NOMO-1 treated with dmso at 0.1 percent for 144 hours (cell line): ENCODE data around the gene GRID1.

Source experiments
- DNase-seq: peaks from one replicate; lab custom pipeline; 2025; ENCODE audit not compliant: unreplicated experiment; lab: John Stamatoyannopoulos, UW

The GRID1 gene

DNA sequence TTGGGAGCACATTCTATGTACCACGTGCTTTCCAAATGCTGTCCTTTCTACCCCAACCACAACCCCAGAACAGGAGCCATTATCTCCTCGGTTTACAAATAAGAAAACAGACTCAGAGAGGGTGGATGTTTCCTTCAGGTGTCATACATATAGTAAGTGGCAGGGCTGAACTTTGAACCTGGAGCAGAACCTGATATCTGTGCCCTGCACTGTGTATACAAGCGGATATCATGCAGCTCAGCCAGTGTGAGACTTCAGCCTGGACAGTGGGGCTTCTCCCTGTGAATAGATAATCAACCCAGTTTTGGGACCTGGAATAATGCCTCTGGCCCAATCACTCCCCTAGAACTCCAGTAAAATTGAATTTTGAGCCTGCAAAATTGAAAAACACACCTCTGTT lies 341.1 kb downstream of the GRID1 start:
- no peak for DNase-seq

DNA sequence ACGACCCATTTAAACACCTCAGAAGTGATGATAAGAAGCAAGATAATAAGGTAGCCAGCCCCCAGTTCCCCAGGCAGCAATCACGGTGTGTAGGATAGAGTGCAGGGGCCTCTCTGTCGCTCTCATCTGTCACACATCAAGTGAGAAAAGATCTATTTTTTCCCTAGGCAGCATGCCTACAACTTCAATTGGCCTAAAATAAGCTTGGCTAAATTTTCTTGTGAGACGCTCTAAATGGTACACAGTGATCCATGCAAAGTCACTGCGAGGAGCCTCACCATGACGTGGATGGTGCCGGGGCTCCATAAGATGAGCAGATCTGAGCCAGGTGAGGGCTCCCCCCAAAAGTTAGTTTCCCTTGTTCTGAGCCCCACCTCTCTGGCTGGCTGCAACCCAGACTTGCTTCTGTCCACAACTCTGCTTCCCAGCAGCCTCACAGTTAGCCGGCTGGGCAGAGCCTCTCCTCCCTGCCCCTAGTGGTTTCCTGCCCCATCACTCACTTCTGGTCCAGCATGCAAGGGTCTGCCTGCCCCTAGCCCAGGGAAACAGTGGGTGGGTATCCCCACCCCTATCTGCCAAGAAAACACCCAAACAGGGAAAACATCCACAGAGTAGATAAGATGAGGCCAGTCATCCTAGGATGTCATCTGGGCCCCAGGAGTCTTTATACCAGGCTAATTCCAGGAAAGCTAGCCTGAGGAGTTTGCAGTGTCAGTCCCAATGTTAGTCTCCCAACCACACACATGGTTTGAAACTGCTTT lies 342.1 kb downstream of the GRID1 start:
- DNase-seq = no peak

- DNase-seq = no peak
These were observed 342.7 kb downstream of the GRID1 start for GRCh38 chr10:86023931-86024280.

DNA sequence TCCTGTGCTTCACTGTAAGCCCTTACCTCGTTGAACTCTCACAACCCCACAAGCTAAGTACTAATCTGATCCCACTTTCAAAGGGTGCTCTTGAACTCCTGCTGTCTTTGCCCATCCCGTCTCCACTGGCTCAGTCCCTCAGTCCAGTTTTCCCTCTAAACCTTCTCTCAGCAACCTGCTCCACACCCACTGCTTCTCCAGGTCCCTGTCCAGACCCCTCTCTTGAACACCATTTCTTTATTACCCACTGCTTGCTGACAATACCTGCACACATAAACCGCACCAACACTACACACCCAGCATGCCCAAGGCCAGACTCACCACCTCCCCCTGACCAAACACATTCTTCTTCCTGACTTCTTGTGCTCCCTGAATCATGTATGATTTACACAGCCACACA lies 343.3 kb downstream of the GRID1 start:
- no peak for DNase-seq

DNA sequence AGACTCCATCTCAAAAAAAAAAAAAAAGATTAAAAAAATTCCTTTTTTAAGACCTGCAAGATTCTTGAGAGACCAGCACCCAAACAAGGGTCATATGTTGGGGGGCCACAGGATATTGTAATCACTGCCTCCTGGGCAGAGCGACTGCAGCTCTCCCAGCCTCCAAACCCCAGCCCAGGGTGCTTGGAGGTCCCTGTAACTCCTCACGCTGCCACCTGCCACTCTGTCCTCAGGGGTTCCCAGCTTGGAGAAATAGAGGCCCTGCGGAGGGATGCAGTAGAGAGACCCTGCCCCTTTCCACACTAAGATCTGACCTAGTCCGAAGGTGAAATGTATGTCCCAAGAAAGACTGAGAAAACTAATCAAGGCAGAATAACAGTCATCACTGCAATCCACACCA lies 343.7 kb downstream of the GRID1 start:
- no peak for DNase-seq

DNA sequence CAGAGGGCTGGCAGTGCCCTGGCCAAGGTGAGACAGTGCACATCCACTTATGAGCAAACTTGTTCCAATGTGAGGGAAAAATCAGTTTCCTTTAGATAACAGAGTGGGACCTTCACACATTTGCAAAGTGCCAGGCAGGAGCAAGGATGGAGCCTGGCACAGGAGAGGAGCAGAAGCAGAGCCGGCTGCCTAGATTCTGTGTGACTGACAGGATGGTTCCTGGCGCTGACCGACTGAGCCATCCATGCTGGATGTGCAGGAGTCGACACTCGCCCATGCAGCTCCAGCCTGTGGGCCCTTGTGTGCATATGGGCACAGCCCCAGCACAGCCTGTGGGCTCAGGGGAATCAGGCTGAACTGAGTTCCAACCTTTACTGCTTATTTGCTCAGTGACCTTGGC lies 346.5 kb downstream of the GRID1 start:
- DNase-seq = no peak

DNA sequence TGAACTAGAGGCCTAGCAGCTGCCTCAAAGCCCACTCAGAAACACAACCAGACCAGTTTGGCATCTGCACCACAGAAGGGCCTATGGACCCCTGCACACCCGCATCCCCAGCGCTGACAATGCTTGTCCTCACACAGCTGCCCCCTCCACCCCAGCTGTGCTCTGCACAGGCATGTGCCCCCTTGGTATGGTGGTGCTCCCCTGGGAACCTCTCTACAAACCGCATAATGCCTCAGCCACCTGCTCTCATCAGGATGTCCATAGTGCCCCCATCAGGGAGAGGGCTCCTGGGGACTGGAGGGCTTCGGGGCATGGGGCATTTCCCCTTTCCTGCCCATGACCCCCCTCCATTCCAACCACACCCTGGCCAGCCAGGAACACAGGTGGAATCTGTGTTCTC lies 347.5 kb downstream of the GRID1 start:
- no peak for DNase-seq

GRCh38 chr10:86018735-86019058 lies 347.9 kb downstream of the GRID1 start:
- no peak for DNase-seq

DNA sequence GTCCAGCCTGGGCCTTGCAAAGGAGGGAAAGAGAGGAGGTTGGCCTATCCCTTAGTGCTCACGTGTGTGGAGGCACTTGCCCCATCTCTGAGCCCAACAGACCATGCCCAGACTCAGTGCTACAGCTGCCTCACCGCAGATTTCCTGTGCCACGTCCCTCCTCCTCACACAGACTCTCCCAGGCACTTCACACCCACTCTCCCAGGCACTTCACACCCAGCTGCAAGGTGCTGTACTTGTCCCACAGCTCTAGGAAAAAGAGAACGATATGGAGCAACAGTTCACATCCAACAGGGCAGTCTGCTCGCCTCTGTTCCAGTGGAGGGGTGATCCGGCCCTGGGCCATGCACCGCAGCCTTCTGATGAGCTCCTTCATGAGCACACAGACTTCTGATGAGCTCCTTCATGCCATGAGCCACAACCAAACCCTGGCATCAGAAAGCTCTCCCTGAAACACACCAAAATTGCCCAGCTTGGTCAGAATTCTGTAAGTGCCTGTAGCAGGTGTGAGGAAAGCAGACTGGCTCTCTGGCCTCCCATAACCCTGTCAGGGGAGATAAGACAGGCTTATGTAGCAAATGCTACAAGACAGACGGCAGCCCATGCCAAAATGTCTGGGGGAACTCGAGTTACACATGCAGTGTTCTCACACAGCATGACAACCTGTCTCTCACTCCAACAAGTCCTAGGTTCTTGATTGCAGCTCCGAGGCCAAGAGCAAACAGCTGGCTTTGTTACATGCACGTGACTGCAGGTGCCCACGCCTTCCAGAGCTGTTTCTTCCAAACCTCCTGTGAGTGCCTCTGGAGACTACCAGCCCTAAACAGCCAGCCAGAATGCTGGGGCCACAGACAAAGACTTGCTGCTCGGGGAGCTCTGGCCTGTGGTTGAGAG lies 348.5 kb downstream of the GRID1 start:
- DNase-seq = no peak

- DNase-seq = no peak
These were observed 353.0 kb downstream of the GRID1 start for GRCh38 chr10:86013568-86013967.

GRCh38 chr10:86007171-86007570 lies 359.4 kb downstream of the GRID1 start:
- no peak for DNase-seq

DNA sequence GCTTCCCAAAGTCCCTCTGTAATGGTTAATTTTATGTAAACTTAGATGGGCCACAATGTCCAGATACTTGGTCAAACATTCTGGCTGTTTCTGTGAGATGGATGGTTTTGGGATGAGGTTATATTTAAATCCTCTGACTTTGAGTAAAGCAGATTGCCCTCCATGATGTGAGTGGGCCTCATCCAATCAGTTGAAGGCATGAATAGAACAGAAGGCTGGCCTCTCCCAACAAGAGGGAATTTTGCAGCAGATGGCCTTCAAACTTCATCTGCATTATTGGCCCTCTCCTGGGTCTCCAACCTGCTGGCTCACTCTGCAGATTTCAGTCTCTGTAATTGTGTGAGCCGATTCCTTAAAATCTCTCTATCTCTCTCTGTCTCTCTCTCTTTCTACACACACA lies 362.3 kb downstream of the GRID1 start:
- DNase-seq = no peak

DNA sequence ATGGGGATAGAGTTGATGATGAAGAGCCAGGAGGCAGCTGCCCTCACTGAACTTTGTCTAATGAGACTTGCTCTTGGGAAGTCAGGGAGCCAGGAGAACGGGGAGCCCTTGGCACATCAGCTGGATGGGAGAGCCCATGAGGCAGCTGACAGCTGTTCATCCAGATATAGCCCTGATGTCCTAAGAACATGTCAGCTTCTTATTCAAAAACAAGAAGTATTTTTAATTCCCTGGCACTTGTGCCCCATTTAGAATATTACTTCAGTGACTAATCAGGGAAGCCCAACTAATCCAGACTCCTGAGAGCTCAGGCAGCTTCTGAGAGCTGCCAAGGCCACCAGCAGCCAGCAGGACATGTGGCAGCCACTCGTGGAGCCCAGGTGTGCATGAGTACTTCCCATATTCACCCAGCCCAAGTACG lies 363.4 kb downstream of the GRID1 start:
- no peak for DNase-seq

GRCh38 chr10:86001521-86001920 lies 365.1 kb downstream of the GRID1 start:
- no peak for DNase-seq

DNA sequence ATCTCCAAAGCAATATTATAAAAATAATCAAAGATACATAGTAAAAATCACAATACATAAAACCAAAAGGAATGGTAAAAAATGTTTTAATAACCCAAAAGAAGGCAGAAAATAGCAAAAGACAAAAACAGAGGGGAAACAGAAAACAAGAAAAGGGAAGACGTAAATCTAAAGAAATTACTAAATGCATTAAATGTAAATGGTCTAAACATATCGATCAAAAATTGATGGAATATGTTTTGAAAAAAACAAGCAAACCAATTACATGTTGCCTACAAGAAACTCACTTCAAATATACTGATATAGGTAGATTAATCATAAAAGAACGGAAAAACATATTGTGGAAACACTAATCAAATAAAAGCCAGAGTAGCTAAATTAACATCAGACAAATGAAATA lies 369.1 kb downstream of the GRID1 start:
- no peak for DNase-seq

- no peak for DNase-seq
These were observed 370.8 kb downstream of the GRID1 start for GRCh38 chr10:85995791-85996190.

GRCh38 chr10:85993840-85994507 lies 372.6 kb downstream of the GRID1 start:
- no peak for DNase-seq

DNA sequence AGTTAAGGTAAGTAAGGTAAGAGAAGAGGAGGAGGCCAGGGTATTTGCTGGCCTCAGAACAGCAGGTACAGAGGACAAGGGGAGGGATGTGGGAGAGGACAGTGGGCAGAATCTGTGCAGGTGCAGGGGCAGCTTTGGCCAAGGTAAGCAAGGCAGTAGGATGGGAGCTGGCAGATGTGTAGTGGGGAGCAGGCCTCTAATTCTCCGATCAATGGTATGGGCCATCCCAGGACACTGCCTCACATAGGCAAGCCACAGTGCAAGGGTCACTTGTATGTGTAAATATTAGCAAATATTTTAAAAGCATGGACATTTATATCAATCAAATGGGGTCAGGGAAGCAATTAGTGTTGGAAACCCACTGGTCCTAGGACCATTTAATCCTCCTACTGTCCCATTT lies 373.5 kb downstream of the GRID1 start:
- DNase-seq = no peak

GRCh38 chr10:85992324-85992723 lies 374.3 kb downstream of the GRID1 start:
- no peak for DNase-seq

DNA sequence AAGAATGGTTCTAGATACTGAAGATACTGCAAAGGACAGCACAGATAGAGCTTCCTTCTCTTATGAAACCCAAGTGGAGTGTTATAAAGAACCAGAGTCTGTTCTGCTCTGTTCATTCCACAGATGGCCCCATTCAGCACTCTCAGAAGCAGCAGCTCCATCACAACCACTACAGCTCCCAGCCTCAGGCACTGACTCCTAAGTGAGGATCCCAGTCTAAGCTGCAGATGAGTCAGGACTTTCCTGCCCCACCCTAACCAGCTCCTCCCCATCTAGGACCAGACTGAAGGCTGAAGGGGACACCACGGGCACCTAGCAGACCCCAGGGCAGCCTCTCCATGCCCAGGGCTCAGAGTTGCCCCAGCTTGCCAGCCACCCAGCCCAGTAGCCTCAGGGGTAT lies 379.8 kb downstream of the GRID1 start:
- no peak for DNase-seq

GRCh38 chr10:85983051-85983450 lies 383.5 kb downstream of the GRID1 start:
- DNase-seq = no peak

DNA sequence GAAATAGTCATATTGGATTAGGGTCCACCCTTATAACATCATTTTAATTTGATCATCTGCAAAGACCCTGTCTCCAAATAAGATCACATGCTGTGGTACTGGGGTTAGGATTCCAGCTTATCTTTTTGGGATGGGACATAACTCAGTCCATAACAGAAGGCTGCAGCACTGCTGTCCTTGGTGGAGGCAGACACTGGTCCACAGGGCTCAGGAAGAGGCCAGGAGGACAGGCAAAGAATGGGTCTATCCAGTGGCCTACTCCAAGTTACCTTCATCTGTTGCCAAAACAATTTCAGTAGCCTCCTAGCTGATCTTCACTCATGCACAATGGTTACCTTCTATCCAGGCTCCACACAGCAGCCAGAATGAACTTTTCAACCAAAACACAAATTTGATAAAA lies 387.0 kb downstream of the GRID1 start:
- DNase-seq = no peak
